H1 (cell line): ENCODE measurements around the gene RRAS. TPM values are rescaled to one million over a fixed set of nuclear protein-coding genes. Genes with fewer than 3 reads are reported as not detected.

Experiments
- CTCF ChIA-PET: fragments of 300-600 bp; sonication (Branson Sonifier 250); formaldehyde crosslinking; loops from one replicate; lab custom pipeline; 2021; ENCODE audit not compliant: partially characterized antibody; lab: Charles Lee
- POLR2A ChIA-PET: fragments of 300-600 bp; sonication (Branson Sonifier 250); formaldehyde crosslinking; loops from one replicate; lab custom pipeline; 2021; ENCODE audit warnings: inconsistent platforms; ENCODE audit not compliant: partially characterized antibody; lab: Charles Lee
- DNase-seq, 2 experiments: peaks; one replicate each; pipeline versions ENCODE4 v3.0.0 to v3.0.0-alpha.2; 2010 to 2022; ENCODE audit warnings: low spot score in 2 of 2, low read depth in 1 of 2, mixed read lengths in 1 of 2
- FAIRE-seq: peaks from 2 replicates; lab custom pipeline; 2011; peaks lifted over from hg19 to GRCh38; lab: Jason Lieb, UNC
- H2AFZ ChIP-seq: 2 replicates; pipeline ENCODE4 v1.8.1; 2012; ENCODE audit warnings: low read length, inconsistent platforms
- H2AK5ac ChIP-seq: 2 replicates; pipeline ENCODE4 v1.6.1; 2013; ENCODE audit warnings: low read depth, low read length
- H2BK120ac ChIP-seq: replicated peaks from 2 replicates; pipeline ENCODE3; 2013; ENCODE audit warnings: low read depth, low read length, inconsistent platforms
- H2BK12ac ChIP-seq: 2 replicates; pipeline ENCODE4 v1.6.1; 2013; ENCODE audit warnings: low read depth, low read length
- H2BK15ac ChIP-seq: 2 replicates; pipeline ENCODE4 v1.6.1; 2013; ENCODE audit warnings: low read length
- H2BK20ac ChIP-seq: 2 replicates; pipeline ENCODE4 v1.6.1; 2013; ENCODE audit warnings: low read length
- H2BK5ac ChIP-seq: 2 replicates; pipeline ENCODE4 v1.6.1; 2013; ENCODE audit warnings: low read depth, low read length
- H3K14ac ChIP-seq: 2 replicates; pipeline ENCODE4 v1.6.1; 2013; ENCODE audit warnings: inconsistent platforms; ENCODE audit not compliant: insufficient read length
- H3K18ac ChIP-seq: 2 replicates; pipeline ENCODE4 v1.6.1; 2013; ENCODE audit warnings: low read length; ENCODE audit errors: extremely low read depth
- H3K23ac ChIP-seq: 2 replicates; pipeline ENCODE4 v1.6.1; 2013; ENCODE audit warnings: inconsistent platforms; ENCODE audit not compliant: insufficient read length
- H3K23me2 ChIP-seq: 2 replicates; pipeline ENCODE4 v1.6.1; 2013; ENCODE audit warnings: low read depth, low read length
- H3K27ac ChIP-seq: 2 replicates; pipeline ENCODE4 v1.6.1; 2011; ENCODE audit warnings: low read depth, low read length, inconsistent platforms
- H3K27me3 ChIP-seq, 4 experiments: replicated peaks in 1 of 4; 1 replicate in 1 of 4; 2 replicates in 3 of 4; pipeline versions ENCODE4 v1.6.1 to v1.8.1; 2011 to 2013; ENCODE audit warnings: low read length in 3 of 4, mild to moderate bottlenecking in 3 of 4, inconsistent platforms in 2 of 4, mixed read lengths in 2 of 4, moderate library complexity in 1 of 4; ENCODE audit not compliant: control insufficient read depth in 3 of 4, insufficient read depth in 3 of 4; ENCODE audit errors: extremely low read depth in 1 of 4
- H3K36me3 ChIP-seq, 4 experiments: 2 replicates each; pipeline versions ENCODE4 v1.6.1 to v1.8.1; 2011 to 2013; ENCODE audit warnings: mild to moderate bottlenecking in 4 of 4, low read length in 3 of 4, moderate library complexity in 2 of 4, control low read depth in 1 of 4, inconsistent platforms in 1 of 4; ENCODE audit not compliant: insufficient read depth in 4 of 4, control insufficient read depth in 2 of 4
- H3K4ac ChIP-seq: replicated peaks from 2 replicates; pipeline ENCODE3; 2013; ENCODE audit warnings: low read length, low read depth, mixed read lengths, inconsistent platforms; ENCODE audit not compliant: insufficient read length
- H3K4me1 ChIP-seq, 4 experiments: replicated peaks in 1 of 4; 1 replicate in 1 of 4; 2 replicates in 3 of 4; pipeline versions ENCODE4 v1.6.1 to v1.8.1; 2011 to 2013; ENCODE audit warnings: low read length in 3 of 4, inconsistent platforms in 2 of 4, mixed read lengths in 1 of 4; ENCODE audit not compliant: insufficient read depth in 4 of 4, control insufficient read depth in 3 of 4
- H3K4me2 ChIP-seq, 2 experiments: 2 replicates each; pipeline versions ENCODE4 v1.6.1 to v1.8.1; 2011 to 2013; ENCODE audit warnings: low read depth in 2 of 2, low read length in 2 of 2, control low read depth in 1 of 2, inconsistent platforms in 1 of 2, mild to moderate bottlenecking in 1 of 2; ENCODE audit not compliant: insufficient read depth in 1 of 2
- H3K4me3 ChIP-seq, 4 experiments: fragments of 200-600, 300-600 bp in 1 of 4; sonication (generic), shearing (Covaris generic), sonication (Bioruptor Twin) in 1 of 4; 2 replicates each; pipeline versions ENCODE4 v1.5.1 to v1.8.1; 2011 to 2016; ENCODE audit warnings: low read length in 4 of 4, low read depth in 3 of 4, control low read depth in 2 of 4, inconsistent platforms in 2 of 4, mild to moderate bottlenecking in 2 of 4, mixed read lengths in 1 of 4, moderate library complexity in 1 of 4; ENCODE audit not compliant: insufficient read depth in 2 of 4; ENCODE audit errors: extremely low read depth in 1 of 4
- H3K56ac ChIP-seq: replicated peaks from 2 replicates; pipeline ENCODE3; 2013; ENCODE audit warnings: low read depth, mild to moderate bottlenecking, mixed read lengths, low read length, inconsistent platforms; ENCODE audit not compliant: insufficient read length
- H3K79me1 ChIP-seq: 2 replicates; pipeline ENCODE4 v1.6.1; 2013; ENCODE audit warnings: low read depth, low read length, control low read depth
- H3K79me2 ChIP-seq, 2 experiments: 2 replicates each; pipeline versions ENCODE4 v1.6.1 to v1.8.1; 2012 to 2013; ENCODE audit warnings: low read length in 2 of 2, mild to moderate bottlenecking in 2 of 2, inconsistent platforms in 1 of 2; ENCODE audit not compliant: insufficient read depth in 2 of 2, control insufficient read depth in 1 of 2
- H3K9ac ChIP-seq, 4 experiments: replicated peaks in 1 of 4; 1 replicate in 1 of 4; 2 replicates in 3 of 4; pipeline versions ENCODE4 v1.6.1 to v1.8.1; 2011 to 2013; ENCODE audit warnings: low read depth in 3 of 4, low read length in 3 of 4, control low read depth in 2 of 4, mild to moderate bottlenecking in 2 of 4, moderate library complexity in 2 of 4, inconsistent platforms in 1 of 4; ENCODE audit errors: extremely low read depth in 1 of 4
- H3K9me3 ChIP-seq, 2 experiments: 2 replicates each; pipeline versions ENCODE4 v1.6.1 to v1.8.1; 2012 to 2013; ENCODE audit warnings: mild to moderate bottlenecking in 2 of 2, moderate library complexity in 2 of 2, control low read depth in 1 of 2, inconsistent platforms in 1 of 2, low read depth in 1 of 2, low read length in 1 of 2, mixed read lengths in 1 of 2; ENCODE audit not compliant: insufficient read depth in 2 of 2
- H4K20me1 ChIP-seq, 2 experiments: replicated peaks in 1 of 2; 2 replicates each; pipeline versions ENCODE3 to v1.8.1; 2011 to 2013; ENCODE audit warnings: inconsistent platforms in 2 of 2, low read length in 2 of 2, mild to moderate bottlenecking in 1 of 2; ENCODE audit not compliant: insufficient read depth in 2 of 2, control insufficient read depth in 1 of 2
- H4K5ac ChIP-seq: 2 replicates; pipeline ENCODE4 v1.6.1; 2013; ENCODE audit warnings: low read length, low read depth, mixed read lengths, inconsistent platforms; ENCODE audit not compliant: insufficient read length
- H4K8ac ChIP-seq: 2 replicates; pipeline ENCODE4 v1.8.0; 2013; ENCODE audit warnings: mild to moderate bottlenecking, moderate library complexity, low read length, inconsistent platforms; ENCODE audit not compliant: insufficient read depth; ENCODE audit errors: extremely low read depth
- H4K91ac ChIP-seq: replicated peaks from 2 replicates; pipeline ENCODE3; 2013; ENCODE audit warnings: low read length, mixed read lengths, inconsistent platforms; ENCODE audit not compliant: insufficient read length
- BACH1 ChIP-seq: IDR thresholded peaks from 2 replicates; pipeline ENCODE4 v1.6.1; 2012; ENCODE audit warnings: low read length, improper control_type of control experiment
- E2F6 ChIP-seq: IDR thresholded peaks from 2 replicates; pipeline ENCODE4 v1.6.1; 2012; ENCODE audit warnings: inconsistent platforms
- EGR1 ChIP-seq: IDR thresholded peaks from 2 replicates; pipeline ENCODE4 v1.6.1; 2011; ENCODE audit warnings: low read depth, low read length, borderline replicate concordance
- HDAC6 ChIP-seq: IDR thresholded peaks from one replicate; pipeline ENCODE4 v1.7.1; 2012; ENCODE audit warnings: low read depth, mild to moderate bottlenecking, inconsistent platforms, low read length, moderate library complexity
- RFX5 ChIP-seq: IDR thresholded peaks from 2 replicates; pipeline ENCODE4 v1.6.1; 2011; ENCODE audit warnings: low read depth, low read length, improper control_type of control experiment, borderline replicate concordance
- SIN3A ChIP-seq, 2 experiments: IDR thresholded peaks in 1 of 2; conservative IDR thresholded peaks in 1 of 2; 2 replicates each; pipeline ENCODE4 v1.6.1; 2011 to 2012; ENCODE audit warnings: low read length in 2 of 2, improper control_type of control experiment in 1 of 2, low read depth in 1 of 2, mild to moderate bottlenecking in 1 of 2
- SP1 ChIP-seq: IDR thresholded peaks from 2 replicates; pipeline ENCODE4 v1.6.1; 2011; ENCODE audit warnings: low read depth, low read length
- SRF ChIP-seq: IDR thresholded peaks from 2 replicates; pipeline ENCODE4 v1.6.1; 2011; ENCODE audit warnings: mild to moderate bottlenecking, low read depth, low read length, moderate library complexity
- WGBS, 2 experiments: shearing (Covaris generic) in 1 of 2; methylation state at CpG; one replicate each; pipeline versions ENCODE4 v1.1.6 to v1.1.7; 2013 to 2015; ENCODE audit warnings: low lambda C conversion rate in 2 of 2, mixed read lengths in 2 of 2, inconsistent platforms in 1 of 2, low coverage in 1 of 2, missing lambda C conversion rate in 1 of 2; ENCODE audit not compliant: insufficient replicate concordance in 2 of 2, insufficient coverage in 1 of 2, insufficient read length in 1 of 2; ENCODE audit errors: extremely low coverage in 1 of 2, missing lambda C conversion rate in 1 of 2; 5-methylcytosine and 5-hydroxymethylcytosine counted together
- polyA plus RNA-seq, 7 experiments: library from polyadenylated mRNA; depleted of rRNA in 3 of 7; stranded (reverse) in 5 of 7; unstranded in 2 of 7; fragments of >200 nt in 5 of 7; fragments of 200-250 nt in 2 of 7; gene quantifications; 1 replicate in 5 of 7; 2 replicates in 1 of 7; 4 replicates in 1 of 7; pipeline versions ENCODE4 v1.2.1 to v1.2.3, GENCODE V29; 2011 to 2013; ENCODE audit warnings: missing spikeins in 2 of 7, mixed read lengths in 2 of 7
- total RNA-seq: library from RNA; stranded (reverse); fragmentation: NEBNext Ultra II Directional; extraction: Animal tissue kit (Norgen Biotek cat#: 25700); gene quantifications from 2 replicates; pipeline ENCODE4 v1.2.1, GENCODE V29; 2021

The RRAS gene
- total and polyA plus RNA-seq, 2 of the 8 experiments (the other 6 are each of a cell fraction or from before 2014, with no cell fraction given), result 17.7 to 49.1 TPM

- Histone ChIP-seq H3K9me3 (no peaks in the 10 kb centered on the region), H3K27me3 (no peaks in the 10 kb centered on the region), H3K4me1 (peaks cover 0 to 3% (median under 1%) of the 10 kb centered on the region in 4 experiments; a peak in 2 of 7 replicates), H4K20me1 (peaks cover 4 to 13% of the 10 kb centered on the region in 2 experiments), H3K4me3 (no peak overlapping the region), H3K36me3 (peaks cover 13 to 70% (median 44%) of the 10 kb centered on the region in 4 experiments; a peak in 7 of 8 replicates), H3K79me1 (peaks cover 8% of the 10 kb centered on the region), H4K91ac (no peak overlapping the region), H3K18ac (no peak overlapping the region), H3K9ac (no peak overlapping the region), H3K4me2 (no peak overlapping the region), H2BK12ac (no peak overlapping the region), H2BK15ac (no peak overlapping the region), H3K23ac (no peak overlapping the region), H2BK20ac (no peak overlapping the region), H3K4ac (no peak overlapping the region), H4K5ac (no peak overlapping the region), H2AFZ (no peak overlapping the region), H3K27ac (no peak overlapping the region), H2BK5ac (no peak overlapping the region), H2AK5ac (no peak overlapping the region), H3K79me2 (peaks cover 0 to 3% of the 10 kb centered on the region in 2 experiments; a peak in 1 of 4 replicates), H4K8ac (no peak overlapping the region), H3K14ac (no peak overlapping the region)
- ChIA-PET CTCF (no interaction called here), POLR2A (interaction anchor here (0.6 to 14.1 kb wide), 2 partner anchors 9 to 51 kb away, joined by 3 to 236 read pairs; partner anchors contain the start of genes BCL2L12 and IRF3)
- DNase-seq (no peak), FAIRE-seq (no peak)
- 97% methylated on average over 22 of the region's 72 CpGs; no CpG with 5 or more reads in 1 of the 2 experiments for WGBS, 2 experiments
- TF ChIP-seq EGR1 (no peak), SIN3A (conservative IDR thresholded peaks at IDR 0.05 in 1 of 2, IDR thresholded peaks at IDR 0.05 in 1 of 2; ENCODE audit: low read depth in 1 of 2, low read length in 2 of 2) (no peak), HDAC6 (no peak), RFX5 (no peak), SP1 (no peak), E2F6 (no peak), BACH1 (no peak), SRF (no peak)
- TF ChIP-seq, all 59 proteins: peak for 0
- no peak overlapping the region for H3K56ac ChIP-seq
- H2BK120ac ChIP-seq, result no peak overlapping the region
- H3K23me2 ChIP-seq, result no peaks in the 10 kb centered on the region
These were observed 11.3 kb upstream of the RRAS start for GRCh38 chr19:49651029-49651819.
